MCF 10A (cell line): Measurements from ENCODE around the gene CHST15. TPM values are rescaled to one million over a fixed set of nuclear protein-coding genes. Genes with fewer than 3 reads are reported as not detected.
"Not testable (repeated sequence)": the region's sequence is repeated elsewhere in the genome, so short reads cannot be mapped to it uniquely, and the experiment has no call there.

Experiments
- BruUV-seq: library from RNA; stranded (reverse); fragments of 400-500 nt; replicated peaks from 2 replicates; lab custom pipeline; 2021; lab: Mats Ljungman, UMichigan
- CTCF ChIA-PET: fragments of 300-600 bp; sonication (Branson Sonifier 250); formaldehyde crosslinking; extraction: SDS; loops from one replicate; lab custom pipeline; 2021; ENCODE audit warnings: antibody characterized with exemption, inconsistent platforms; lab: Yijun Ruan, JAX
- POLR2A ChIA-PET: fragments of 300-600, 350-650 bp; sonication (Branson Sonifier 250); formaldehyde crosslinking; extraction: SDS; loops from one replicate; lab custom pipeline; 2020; ENCODE audit warnings: antibody characterized with exemption, inconsistent platforms; lab: Yijun Ruan, JAX
- DNase-seq: peaks from one replicate; pipeline ENCODE4 v3.0.0-alpha.2; 2018; ENCODE audit not compliant: unreplicated experiment
- H3K27ac Mint-ChIP-seq: one replicate; pipeline ENCODE4 v1.8.0; 2022; ENCODE audit warnings: mild to moderate bottlenecking, low read depth, mixed read lengths; ENCODE audit not compliant: unreplicated experiment
- H3K27me3 Mint-ChIP-seq: one replicate; pipeline ENCODE4 v1.8.0; 2022; ENCODE audit warnings: mixed read lengths; ENCODE audit not compliant: insufficient read depth, unreplicated experiment
- H3K36me3 Mint-ChIP-seq: one replicate; pipeline ENCODE4 v1.8.0; 2022; ENCODE audit warnings: mild to moderate bottlenecking, moderate library complexity, mixed read lengths; ENCODE audit not compliant: insufficient read depth, unreplicated experiment
- H3K4me1 Mint-ChIP-seq: one replicate; pipeline ENCODE4 v1.8.0; 2022; ENCODE audit warnings: mixed read lengths; ENCODE audit not compliant: insufficient read depth, unreplicated experiment
- H3K4me3 Mint-ChIP-seq: one replicate; pipeline ENCODE4 v1.8.0; 2022; ENCODE audit warnings: mild to moderate bottlenecking, moderate library complexity, mixed read lengths; ENCODE audit not compliant: unreplicated experiment
- H3K9me3 Mint-ChIP-seq: one replicate; pipeline ENCODE4 v1.8.0; 2022; ENCODE audit warnings: mixed read lengths; ENCODE audit not compliant: unreplicated experiment
- CTCF ChIP-seq: fragments of 200-600 bp; IDR thresholded peaks from one replicate; pipeline ENCODE4 v1.8.0; 2022; ENCODE audit warnings: antibody characterized with exemption, mild to moderate bottlenecking; ENCODE audit not compliant: unreplicated experiment
- intact Hi-C: fragments of 100-400 bp; cut with micrococcal nuclease; formaldehyde crosslinking; loops from 2 replicates; pipeline ENCODE4 v1.14.1; 2022
- total RNA-seq: library from RNA; stranded (reverse); gene quantifications from 2 replicates; pipeline ENCODE4 v1.2.3, GENCODE V29; 2022

The CHST15 gene
- total RNA-seq, 1 experiment from 2014 or later = 32.8 TPM

DNA sequence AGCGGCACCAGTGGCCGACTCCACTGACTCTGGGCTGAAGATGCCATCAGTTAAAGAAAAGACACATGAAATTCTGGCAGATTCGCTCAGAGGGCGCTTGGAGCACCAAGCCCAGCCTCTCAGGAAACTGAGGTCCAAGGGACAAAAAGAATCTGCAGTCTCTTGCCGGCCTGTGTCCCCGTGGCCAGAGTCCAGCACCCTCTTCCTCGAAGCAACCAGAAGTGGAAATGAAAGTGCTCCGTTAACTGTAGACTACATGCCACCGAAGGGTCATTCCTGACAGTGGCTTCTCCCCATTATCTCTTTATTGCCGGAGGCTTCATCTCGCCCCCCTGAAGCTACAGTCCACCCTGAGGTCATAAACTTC is 1.0 kb upstream of the CHST15 start:
- Mint-ChIP-seq H3K27ac (no peak overlapping the region), H3K4me1 (peaks cover 15% of the 10 kb centered on the region), H3K36me3 (peaks cover 6% of the 10 kb centered on the region), H3K9me3 (no peaks in the 10 kb centered on the region), H3K4me3 (peak overlapping the region; percentile 79), H3K27me3 (no peaks in the 10 kb centered on the region)
- no TSS peak for BruUV-seq
- TF ChIP-seq CTCF = no peak
- CTCF ChIA-PET = interaction anchor here (0.9 kb wide), 1 partner anchor 99 kb away, joined by 6 read pairs; no protein-coding TSS in a partner anchor
- no peak for DNase-seq
- POLR2A ChIA-PET = interaction anchor here (1.0 to 6.6 kb wide), 3 partner anchors 10 to 98 kb away, joined by 3 to 96 read pairs (median 46); no protein-coding TSS in a partner anchor
- intact Hi-C loops = loop anchor here (5.0 kb wide), 1 partner anchor 42 kb away; no protein-coding TSS in a partner anchor

GRCh38 chr10:124093774-124094418 is 498 bp upstream of the CHST15 start:
- H3K27me3 Mint-ChIP-seq, DNase-seq, H3K36me3 Mint-ChIP-seq: not testable (repeated sequence)

GRCh38 chr10:124092250-124092859 is 1.0 kb downstream of the CHST15 start:
- no peak for TF ChIP-seq CTCF
- Mint-ChIP-seq H3K27me3 (no peaks in the 10 kb centered on the region), H3K4me1 (peaks cover 25% of the 10 kb centered on the region), H3K36me3 (peaks cover 6% of the 10 kb centered on the region), H3K4me3 (peak overlapping the region; percentile 79), H3K9me3 (no peaks in the 10 kb centered on the region), H3K27ac (peak overlapping the region; percentile 35)
- intact Hi-C loops = loop anchor here (2.0 to 5.0 kb wide), 3 partner anchors 40 to 286 kb away; no protein-coding TSS in a partner anchor
- BruUV-seq = no TSS peak
- ChIA-PET POLR2A (interaction anchor here (0.7 to 6.6 kb wide), 14 partner anchors 13 to 328 kb away, joined by 3 to 96 read pairs (median 4); no protein-coding TSS in a partner anchor), CTCF (interaction anchor here (0.6 to 9.0 kb wide), 6 partner anchors 11 to 297 kb away, joined by 3 to 62 read pairs (median 3); no protein-coding TSS in a partner anchor)
- DNase-seq = peak; percentile 65

More at GRCh38 chr10:124093774-124094418, 498 bp upstream of the CHST15 start:
- H3K4me1 Mint-ChIP-seq = peaks cover 17% of the 10 kb centered on the region
- H3K9me3 Mint-ChIP-seq = not testable (repeated sequence)
- peak overlapping the region; percentile 54 for H3K27ac Mint-ChIP-seq
- CTCF ChIA-PET = interaction anchor here (0.8 to 9.0 kb wide), 4 partner anchors 45 to 292 kb away, joined by 3 to 62 read pairs (median 5); no protein-coding TSS in a partner anchor
- BruUV-seq = TSS peak; percentile 19
- H3K4me3 Mint-ChIP-seq = peak overlapping the region; percentile 79
- POLR2A ChIA-PET = interaction anchor here (0.5 to 6.6 kb wide), 14 partner anchors 9 to 324 kb away, joined by 3 to 96 read pairs (median 3); no protein-coding TSS in a partner anchor
- intact Hi-C loops = loop anchor here (1.0 to 5.0 kb wide), 4 partner anchors 42 to 285 kb away; no protein-coding TSS in a partner anchor

- BruUV-seq = no TSS peak
- no peak for DNase-seq
- Mint-ChIP-seq H3K9me3 (no peaks in the 10 kb centered on the region), H3K27me3 (no peaks in the 10 kb centered on the region), H3K4me3 (peak overlapping the region; percentile 79), H3K4me1 (peaks cover 25% of the 10 kb centered on the region), H3K27ac (peak overlapping the region; percentile 35), H3K36me3 (peaks cover 6% of the 10 kb centered on the region)
- CTCF ChIA-PET = interaction anchor here (0.5 to 9.0 kb wide), 6 partner anchors 9 to 1165 kb away, joined by 3 to 62 read pairs (median 3); no protein-coding TSS in a partner anchor
- intact Hi-C loops = loop anchor here (2.0 to 5.0 kb wide), 3 partner anchors 39 to 287 kb away; no protein-coding TSS in a partner anchor
- POLR2A ChIA-PET = interaction anchor here (0.7 to 6.6 kb wide), 13 partner anchors 13 to 328 kb away, joined by 3 to 96 read pairs (median 4); no protein-coding TSS in a partner anchor
- no peak for TF ChIP-seq CTCF
These were observed 1.6 kb downstream of the CHST15 start for GRCh38 chr10:124091646-124092249.
